HS-27A (cell line): ENCODE data around the gene RGS19.
A peak's percentile ranks its signal among the peaks of the same experiment; 100 is the strongest.

Source experiments
- DNase-seq: peaks from one replicate; pipeline ENCODE4 v3.0.0-alpha.2; 2012; ENCODE audit warnings: low read depth, missing footprints

RGS19 gene

GRCh38 chr20:64063389-64064144 lies 15.8 kb downstream of the RGS19 start:
- no peak for DNase-seq

- DNase-seq: peak; percentile 82
Measured at GRCh38 chr20:64062596-64063388, 16.5 kb downstream of the RGS19 start, which contains the start of gene TCEA2. TSS of gene TCEA2 (plus strand) at chr20:64063198. CDS start at chr20:64063313, 115 bp downstream.

GRCh38 chr20:64062276-64062595 lies 17.1 kb downstream of the RGS19 start:
- DNase-seq: no peak

- DNase-seq: no peak
Measured at GRCh38 chr20:64058536-64058935, 20.8 kb downstream of the RGS19 start.

DNA sequence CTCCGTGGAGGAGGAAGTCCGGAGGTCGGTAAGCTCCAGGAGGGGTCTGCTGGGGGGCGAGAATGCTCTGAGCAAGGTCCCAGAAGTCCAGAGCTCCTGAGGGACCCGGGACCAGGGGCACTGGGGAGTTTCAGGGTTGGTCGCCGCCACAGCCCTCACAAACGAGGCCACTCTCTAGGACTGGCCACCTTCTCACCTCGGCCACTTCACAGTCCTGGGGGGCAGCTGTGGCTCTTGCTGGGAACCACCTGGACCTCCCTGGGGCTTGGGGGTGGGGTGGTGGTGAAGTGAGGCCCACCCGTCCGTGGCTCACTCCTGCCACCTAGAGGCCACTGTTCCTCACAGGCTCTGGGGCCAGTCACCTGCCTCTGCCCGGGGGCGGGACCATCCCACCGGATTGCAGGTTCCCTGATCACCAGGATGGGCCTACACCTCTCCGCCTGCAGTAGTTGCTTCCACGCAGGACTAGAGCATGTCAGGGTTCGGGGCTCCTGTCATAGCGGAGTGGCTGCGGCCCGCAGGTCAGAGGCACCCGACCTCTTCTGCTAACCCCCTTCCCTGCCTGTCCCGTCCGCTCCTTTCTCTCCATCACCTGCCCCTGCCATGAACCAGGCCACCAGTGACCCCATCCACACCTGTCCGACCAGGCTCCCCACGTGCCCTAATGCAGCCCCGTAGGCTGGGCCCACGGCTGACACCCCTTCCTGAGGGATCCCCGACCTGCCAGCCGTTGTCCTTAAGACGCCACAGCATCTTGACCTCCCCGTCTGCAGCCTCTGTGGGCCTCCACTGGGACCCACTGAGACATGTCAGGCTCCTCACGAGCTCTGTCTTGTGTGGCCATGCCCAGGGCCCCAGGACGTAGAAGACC lies 21.5 kb downstream of the RGS19 start:
- no peak for DNase-seq

GRCh38 chr20:64056889-64057627 lies 22.3 kb downstream of the RGS19 start:
- no peak for DNase-seq

- DNase-seq: no peak
Measured at GRCh38 chr20:64056639-64056888, 22.8 kb downstream of the RGS19 start.

GRCh38 chr20:64055893-64056638 lies 23.3 kb downstream of the RGS19 start:
- no peak for DNase-seq

- no peak for DNase-seq
Measured at GRCh38 chr20:64055396-64055892, 23.9 kb downstream of the RGS19 start.

- DNase-seq: no peak
Measured at GRCh38 chr20:64053841-64054661, 25.3 kb downstream of the RGS19 start.

- no peak for DNase-seq
Measured at GRCh38 chr20:64052987-64053840, 26.1 kb downstream of the RGS19 start.

GRCh38 chr20:64052326-64052722 lies 27.0 kb downstream of the RGS19 start:
- no peak for DNase-seq

DNA sequence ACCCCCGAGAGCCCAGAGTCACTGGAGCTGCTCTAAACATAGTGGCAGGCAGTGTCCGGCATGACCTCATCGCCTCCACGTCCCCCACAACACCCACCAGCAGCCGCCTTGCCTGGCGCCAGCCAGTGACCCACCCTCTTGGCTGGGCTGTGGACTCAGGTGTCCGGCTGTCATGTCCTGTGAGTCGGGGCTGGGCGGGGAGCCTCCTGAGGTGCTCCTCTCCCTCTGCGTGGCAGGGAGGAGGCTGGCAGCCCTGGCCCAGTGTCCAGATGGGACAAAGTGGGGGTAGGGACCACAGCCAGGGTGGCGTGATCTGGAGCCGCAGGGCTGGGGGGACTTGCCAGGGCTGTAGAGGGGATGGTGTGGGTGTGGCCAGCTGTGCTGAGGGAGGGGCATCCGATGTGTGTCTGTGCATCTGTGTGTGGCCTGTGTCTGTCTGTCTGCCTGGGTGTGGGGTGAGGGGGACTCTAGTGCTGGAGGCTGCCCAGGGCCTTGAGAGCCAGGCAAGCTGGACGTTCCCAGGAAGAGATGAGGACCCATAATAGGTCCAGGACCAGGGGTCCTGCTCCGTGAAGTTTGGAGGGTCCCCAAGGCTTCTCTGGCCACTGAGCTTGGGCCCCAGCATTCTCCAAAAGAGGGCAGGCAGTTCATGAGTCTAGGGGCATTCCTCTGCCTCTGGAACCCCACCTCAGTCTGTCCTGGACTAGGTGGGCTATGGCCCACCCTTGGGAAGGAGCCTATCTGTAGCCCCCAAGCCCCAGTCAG lies 27.6 kb downstream of the RGS19 start:
- DNase-seq: no peak

DNA sequence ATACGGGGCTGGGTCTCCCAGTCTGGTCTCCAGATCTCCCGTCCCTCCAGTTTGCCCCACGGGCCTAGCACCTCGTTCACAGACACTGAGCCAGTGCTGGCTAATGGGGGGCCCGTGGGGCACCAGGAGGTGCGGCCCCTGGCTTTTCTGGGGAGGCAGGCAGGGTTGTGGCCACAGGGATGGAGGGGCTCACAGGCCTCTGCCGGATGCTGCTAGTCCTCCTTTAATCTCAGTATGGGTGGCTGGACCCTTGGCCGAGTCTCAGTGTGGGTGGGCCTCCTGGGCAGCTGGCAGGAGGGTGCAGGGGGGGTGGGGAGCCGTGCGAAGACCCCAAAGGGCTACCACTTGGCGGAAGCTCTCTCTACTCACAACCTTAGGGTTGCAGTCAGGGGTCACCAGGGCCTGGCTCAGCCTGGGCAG lies 28.3 kb downstream of the RGS19 start:
- no peak for DNase-seq

DNA sequence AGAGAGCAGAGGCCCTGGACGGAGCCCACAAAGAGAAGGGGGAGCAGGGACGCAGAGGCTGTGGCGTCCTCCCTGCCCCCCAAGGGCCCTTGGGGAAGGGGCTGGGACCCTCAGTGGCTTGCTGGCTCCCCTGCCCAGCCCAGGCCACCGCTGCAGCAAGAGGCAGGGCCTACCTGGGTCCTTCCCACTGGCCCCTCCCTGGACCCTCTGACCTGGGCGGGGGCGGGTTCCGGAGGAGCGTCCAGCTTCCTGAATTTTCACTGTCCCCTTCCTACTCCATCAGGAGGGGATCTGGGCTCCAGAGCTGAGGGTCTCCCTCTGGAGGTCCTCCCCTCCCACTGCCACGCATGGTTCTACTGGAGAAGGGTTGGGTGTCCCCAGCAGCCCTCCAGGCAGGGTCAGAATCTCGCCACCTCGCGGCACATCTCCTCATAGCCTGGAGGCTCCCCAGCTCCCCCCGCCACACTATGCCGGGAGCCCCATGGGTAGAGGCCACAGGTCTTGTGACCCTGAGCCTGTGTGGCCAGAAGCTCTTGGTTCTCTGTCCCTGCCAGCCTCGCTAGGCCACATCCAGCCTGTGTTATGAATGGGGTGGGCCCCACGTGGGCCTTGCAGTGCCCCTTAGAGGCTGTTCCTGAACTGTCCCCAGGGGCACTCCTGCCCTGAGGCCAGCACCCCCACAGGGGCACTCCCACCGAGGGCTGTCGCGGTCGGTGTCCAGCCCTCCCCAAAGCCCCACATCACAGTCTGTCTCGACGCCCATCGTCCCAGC lies 28.9 kb downstream of the RGS19 start:
- no peak for DNase-seq

DNA sequence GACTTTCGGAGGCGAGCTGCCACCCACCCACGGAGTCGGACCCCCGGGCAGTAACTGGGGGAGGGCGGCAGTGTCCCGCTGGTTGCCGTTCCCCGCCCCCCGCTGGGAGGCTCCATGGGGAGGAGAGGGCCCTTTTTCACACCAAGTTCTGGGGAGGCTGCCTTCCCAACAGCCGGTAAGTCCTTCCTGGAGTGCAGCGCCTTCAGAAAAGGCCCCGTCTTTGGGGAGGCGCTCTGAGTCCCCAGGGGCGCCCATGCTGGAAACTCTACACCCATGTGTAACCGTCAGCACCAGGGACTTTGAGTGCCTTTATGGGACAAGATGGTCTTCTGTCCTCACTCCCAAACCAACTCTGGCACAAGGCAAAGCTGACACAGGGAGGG lies 29.4 kb downstream of the RGS19 start:
- DNase-seq: no peak

DNA sequence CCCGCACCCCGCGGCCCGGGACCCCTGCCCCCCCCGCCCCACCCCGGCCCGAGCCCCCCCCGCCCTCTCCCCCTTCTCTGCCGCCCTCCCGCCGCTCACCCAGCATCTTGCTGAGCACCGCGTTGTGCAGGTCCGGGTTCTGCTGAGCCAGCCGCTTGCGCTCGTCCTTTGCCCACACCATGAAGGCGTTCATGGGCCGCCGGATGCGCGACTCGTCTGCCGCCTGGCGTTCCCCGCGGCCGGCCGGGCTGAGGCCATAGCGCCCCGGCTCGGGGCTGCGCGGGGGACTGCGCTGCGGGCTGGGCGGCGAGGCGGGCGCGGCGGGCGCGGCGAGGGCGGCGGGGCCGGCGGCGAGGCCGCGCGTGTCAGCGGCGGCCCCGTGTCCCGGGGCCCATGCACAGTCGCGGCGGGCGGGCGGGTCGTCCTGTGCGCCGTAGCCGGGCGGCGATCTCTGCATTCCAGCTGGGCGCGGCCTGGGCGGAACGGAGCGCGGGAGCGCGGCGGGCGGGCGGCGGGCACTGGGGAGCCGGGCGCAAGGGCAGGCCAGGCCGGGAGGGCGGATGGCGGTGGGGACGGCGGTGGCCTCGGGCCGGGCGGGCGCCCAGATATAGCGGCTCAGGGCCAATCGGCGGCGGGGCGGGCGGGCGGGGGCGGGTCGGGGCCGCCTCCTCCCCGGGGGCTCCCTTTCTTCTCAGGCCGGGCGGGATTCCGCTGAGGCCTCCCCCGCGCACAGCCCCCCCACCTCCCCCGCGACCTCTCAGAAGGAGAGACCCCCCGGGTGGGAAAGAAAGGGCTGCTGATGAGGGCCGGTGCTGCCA lies 30.0 kb downstream of the RGS19 start, which contains the start of gene SOX18:
SOX18 (minus strand) TSS at position 580 of the 818 bp plus-strand sequence; CDS start at position 457, 123 bp downstream.
- no peak for DNase-seq
